ENCODE results near the gene DLX6.

DLX6 gene

DNA sequence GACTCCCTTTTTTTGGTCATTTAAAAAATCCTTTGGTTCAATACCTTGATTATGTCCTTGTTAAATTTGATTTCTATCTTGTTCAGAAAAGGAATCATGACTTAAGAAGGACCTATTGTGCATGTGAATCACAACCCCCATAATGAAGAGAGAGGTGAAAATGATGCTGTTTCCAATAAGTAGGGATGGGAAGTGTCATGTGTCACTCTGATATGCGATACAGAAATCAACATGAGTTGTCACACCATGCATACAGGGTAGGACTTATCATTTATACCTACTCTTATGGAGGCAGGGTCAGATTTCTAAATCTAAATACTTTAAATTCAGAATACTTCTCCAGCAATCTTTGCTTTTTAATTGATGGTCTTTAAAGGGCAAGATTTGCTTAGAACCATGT is 19.4 kb upstream of the DLX6 start:
- Histone ChIP-seq H3K9me3 (ENCODE audit: control insufficient read depth, insufficient read depth, low read length) (no peaks in the 10 kb centered on the region; the same call in 1 of the 2 replicates), H3K27ac (ENCODE audit: low read depth, low read length) (no peak overlapping the region), H3K4me3 (ENCODE audit: low read depth, low read length) (no peak overlapping the region), H3K4me1 (ENCODE audit: control insufficient read depth, insufficient read depth, low read length) (peaks cover 46% of the 10 kb centered on the region), H3K9ac (ENCODE audit: low read depth, low read length) (no peak overlapping the region), H3K27me3 (ENCODE audit: control insufficient read depth, insufficient read depth, low read length) (peaks cover 58% of the 10 kb centered on the region), H3K36me3 (ENCODE audit: control insufficient read depth, insufficient read depth, low read length) (no peaks in the 10 kb centered on the region)

DNA sequence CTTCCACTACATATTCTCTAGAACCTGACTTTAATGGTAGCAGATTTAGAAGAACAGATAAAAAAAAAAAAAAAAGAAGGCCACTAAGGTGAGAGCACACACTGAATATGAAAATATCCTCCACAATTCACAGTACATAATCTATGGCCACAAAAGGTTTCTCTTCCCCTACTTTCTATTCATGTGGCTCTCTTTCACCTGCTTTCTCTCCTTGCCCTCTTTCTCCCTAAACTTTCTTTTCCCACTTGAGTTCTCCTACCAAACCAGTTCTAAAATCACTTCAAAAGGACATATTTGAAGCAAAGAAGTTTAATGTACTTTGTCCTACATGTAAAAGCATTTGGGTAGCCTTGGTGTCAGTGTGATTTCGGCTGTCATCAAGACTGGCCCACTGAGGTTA is 18.5 kb upstream of the DLX6 start:
- H3K27ac ChIP-seq (ENCODE audit: low read depth, low read length), result no peak overlapping the region
- H3K9ac ChIP-seq (ENCODE audit: low read depth, low read length), result no peak overlapping the region
- H3K27me3 ChIP-seq (ENCODE audit: control insufficient read depth, insufficient read depth, low read length), result peaks cover 67% of the 10 kb centered on the region
- no peaks in the 10 kb centered on the region; the same call in 1 of the 2 replicates for H3K9me3 ChIP-seq (ENCODE audit: control insufficient read depth, insufficient read depth, low read length)
- H3K4me1 ChIP-seq (ENCODE audit: control insufficient read depth, insufficient read depth, low read length), result peaks cover 49% of the 10 kb centered on the region
- no peak overlapping the region for H3K4me3 ChIP-seq (ENCODE audit: low read depth, low read length)
- no peaks in the 10 kb centered on the region for H3K36me3 ChIP-seq (ENCODE audit: control insufficient read depth, insufficient read depth, low read length)

DNA sequence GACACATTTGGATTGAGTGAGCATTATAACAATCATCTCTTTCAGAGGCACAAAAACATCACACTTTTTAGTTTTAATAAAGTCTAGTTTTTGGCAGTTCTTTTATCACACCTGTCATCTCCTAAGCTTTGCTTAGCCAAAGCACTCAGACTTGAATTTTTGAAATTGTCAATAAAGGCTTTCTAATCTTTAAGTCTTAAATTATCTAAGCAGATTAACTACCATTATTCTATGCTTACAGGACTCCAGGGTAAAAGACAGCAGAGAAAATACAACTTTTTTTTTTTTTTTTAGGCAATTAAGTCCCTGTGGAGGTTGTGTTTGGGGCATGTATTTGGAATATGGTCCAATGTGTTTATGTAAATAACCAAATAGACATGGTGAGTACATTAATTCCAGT is 17.6 kb upstream of the DLX6 start:
- Histone ChIP-seq H3K27ac (ENCODE audit: low read depth, low read length) (no peak overlapping the region), H3K4me3 (ENCODE audit: low read depth, low read length) (no peak overlapping the region), H3K36me3 (ENCODE audit: control insufficient read depth, insufficient read depth, low read length) (no peaks in the 10 kb centered on the region), H3K27me3 (ENCODE audit: control insufficient read depth, insufficient read depth, low read length) (peaks cover 75% of the 10 kb centered on the region), H3K9ac (ENCODE audit: low read depth, low read length) (no peak overlapping the region), H3K9me3 (ENCODE audit: control insufficient read depth, insufficient read depth, low read length) (no peaks in the 10 kb centered on the region; the same call in 1 of the 2 replicates), H3K4me1 (ENCODE audit: control insufficient read depth, insufficient read depth, low read length) (peaks cover 56% of the 10 kb centered on the region)

DNA sequence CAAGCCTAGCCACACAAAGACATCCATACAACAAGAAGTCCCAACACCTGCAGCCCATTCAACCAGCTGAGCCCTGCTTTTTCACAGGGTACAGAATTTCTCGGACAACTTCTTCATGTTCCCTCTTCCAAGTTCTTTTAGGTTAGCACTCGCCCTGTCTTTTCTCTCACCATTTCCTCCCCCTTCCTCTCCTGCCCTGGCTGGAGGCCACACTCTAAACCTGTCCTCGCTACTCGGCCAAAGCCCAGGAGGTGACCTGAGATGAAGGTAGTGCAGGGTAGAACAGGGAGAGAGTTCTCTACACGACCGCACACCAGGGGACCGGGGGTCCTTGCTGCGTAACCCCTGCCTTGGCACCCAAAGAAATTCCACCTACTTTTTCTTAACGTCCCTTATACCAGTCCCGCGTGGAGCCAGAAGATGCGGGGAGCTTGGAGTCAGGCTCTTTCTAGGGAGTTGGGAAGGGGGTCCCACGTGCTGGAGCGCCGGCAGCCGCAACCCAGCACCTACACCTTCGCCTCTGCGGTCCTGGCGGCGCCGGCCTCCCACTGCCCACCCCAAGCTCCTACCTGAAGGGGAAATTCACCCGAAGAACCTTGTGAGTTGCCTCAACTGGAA is 16.0 kb upstream of the DLX6 start:
- H3K27me3 ChIP-seq (ENCODE audit: control insufficient read depth, insufficient read depth, low read length), result peaks cover 92% of the 10 kb centered on the region
- H3K9ac ChIP-seq (ENCODE audit: low read depth, low read length), result no peak overlapping the region
- no peak overlapping the region for H3K27ac ChIP-seq (ENCODE audit: low read depth, low read length)
- peak overlapping the region; percentile 42 for H3K4me3 ChIP-seq (ENCODE audit: low read depth, low read length)
- no peaks in the 10 kb centered on the region; the same call in 1 of the 2 replicates for H3K9me3 ChIP-seq (ENCODE audit: control insufficient read depth, insufficient read depth, low read length)
- peaks cover 66% of the 10 kb centered on the region for H3K4me1 ChIP-seq (ENCODE audit: control insufficient read depth, insufficient read depth, low read length)
- H3K36me3 ChIP-seq (ENCODE audit: control insufficient read depth, insufficient read depth, low read length), result no peaks in the 10 kb centered on the region

DNA sequence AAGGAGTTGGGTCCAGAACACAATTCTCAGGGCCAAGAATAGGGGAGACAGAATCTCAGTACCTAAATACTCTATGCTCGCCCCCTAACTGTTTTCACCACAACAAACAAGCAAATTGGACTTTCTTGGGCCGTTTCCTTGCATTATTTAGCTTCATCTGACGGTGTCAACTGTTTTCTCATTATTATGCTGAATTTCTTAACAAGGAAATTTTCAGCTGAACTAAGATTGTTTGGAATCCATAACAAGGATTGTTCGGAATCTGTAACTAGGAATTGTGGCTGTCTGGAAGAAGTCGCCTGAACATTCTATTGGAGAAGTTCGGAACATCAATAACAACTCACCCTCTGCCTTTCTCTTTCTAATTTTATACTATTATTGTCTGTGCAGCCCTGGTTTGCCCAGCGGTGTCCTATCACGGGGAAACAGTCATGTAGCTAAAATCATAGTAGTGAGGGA is 15.5 kb upstream of the DLX6 start:
- H3K27ac ChIP-seq (ENCODE audit: low read depth, low read length), result no peak overlapping the region
- no peaks in the 10 kb centered on the region for H3K36me3 ChIP-seq (ENCODE audit: control insufficient read depth, insufficient read depth, low read length)
- no peak overlapping the region for H3K9ac ChIP-seq (ENCODE audit: low read depth, low read length)
- no peaks in the 10 kb centered on the region for H3K9me3 ChIP-seq (ENCODE audit: control insufficient read depth, insufficient read depth, low read length)
- H3K27me3 ChIP-seq (ENCODE audit: control insufficient read depth, insufficient read depth, low read length), result peaks cover 97% of the 10 kb centered on the region
- H3K4me1 ChIP-seq (ENCODE audit: control insufficient read depth, insufficient read depth, low read length), result peaks cover 61% of the 10 kb centered on the region
- no peak overlapping the region for H3K4me3 ChIP-seq (ENCODE audit: low read depth, low read length)

DNA sequence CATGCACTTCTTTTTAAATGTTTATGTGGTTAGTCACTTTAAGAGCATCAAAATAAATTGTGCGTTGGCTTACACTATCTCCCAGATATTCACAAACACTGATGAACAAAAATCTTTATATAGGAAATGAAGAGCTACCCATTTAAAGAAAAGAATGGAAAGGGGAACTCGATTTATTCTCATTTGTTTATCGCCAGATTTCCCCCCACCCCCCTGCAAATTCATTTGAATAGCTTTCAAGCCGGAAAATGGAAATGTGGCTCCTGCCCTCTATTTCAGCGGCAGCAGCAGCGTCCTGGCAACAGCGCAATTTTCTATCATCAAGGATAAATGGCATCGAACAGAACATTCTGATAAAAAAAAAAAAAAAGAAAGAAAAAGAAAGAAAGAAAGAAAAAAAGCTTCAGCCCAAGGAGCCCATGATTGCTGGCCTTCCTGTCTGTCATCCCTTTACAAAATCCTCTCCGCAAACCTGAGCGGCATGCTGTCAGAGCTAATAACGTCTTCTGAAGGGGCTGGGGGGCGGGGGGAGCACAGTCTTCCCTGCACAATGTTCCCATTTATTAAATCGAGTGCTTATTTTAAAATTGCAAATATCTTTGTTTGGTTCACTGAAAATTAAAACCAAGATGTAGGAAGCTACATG is 13.7 kb upstream of the DLX6 start:
- H3K9me3 ChIP-seq (ENCODE audit: control insufficient read depth, insufficient read depth, low read length), result no peaks in the 10 kb centered on the region
- peaks cover 54% of the 10 kb centered on the region for H3K4me1 ChIP-seq (ENCODE audit: control insufficient read depth, insufficient read depth, low read length)
- H3K4me3 ChIP-seq (ENCODE audit: low read depth, low read length), result peak overlapping the region; percentile 20; the same call in 1 of the 2 replicates
- H3K27ac ChIP-seq (ENCODE audit: low read depth, low read length), result no peak overlapping the region
- H3K36me3 ChIP-seq (ENCODE audit: control insufficient read depth, insufficient read depth, low read length), result no peaks in the 10 kb centered on the region
- H3K9ac ChIP-seq (ENCODE audit: low read depth, low read length), result no peak overlapping the region
- H3K27me3 ChIP-seq (ENCODE audit: control insufficient read depth, insufficient read depth, low read length), result peaks cover 98% of the 10 kb centered on the region

DNA sequence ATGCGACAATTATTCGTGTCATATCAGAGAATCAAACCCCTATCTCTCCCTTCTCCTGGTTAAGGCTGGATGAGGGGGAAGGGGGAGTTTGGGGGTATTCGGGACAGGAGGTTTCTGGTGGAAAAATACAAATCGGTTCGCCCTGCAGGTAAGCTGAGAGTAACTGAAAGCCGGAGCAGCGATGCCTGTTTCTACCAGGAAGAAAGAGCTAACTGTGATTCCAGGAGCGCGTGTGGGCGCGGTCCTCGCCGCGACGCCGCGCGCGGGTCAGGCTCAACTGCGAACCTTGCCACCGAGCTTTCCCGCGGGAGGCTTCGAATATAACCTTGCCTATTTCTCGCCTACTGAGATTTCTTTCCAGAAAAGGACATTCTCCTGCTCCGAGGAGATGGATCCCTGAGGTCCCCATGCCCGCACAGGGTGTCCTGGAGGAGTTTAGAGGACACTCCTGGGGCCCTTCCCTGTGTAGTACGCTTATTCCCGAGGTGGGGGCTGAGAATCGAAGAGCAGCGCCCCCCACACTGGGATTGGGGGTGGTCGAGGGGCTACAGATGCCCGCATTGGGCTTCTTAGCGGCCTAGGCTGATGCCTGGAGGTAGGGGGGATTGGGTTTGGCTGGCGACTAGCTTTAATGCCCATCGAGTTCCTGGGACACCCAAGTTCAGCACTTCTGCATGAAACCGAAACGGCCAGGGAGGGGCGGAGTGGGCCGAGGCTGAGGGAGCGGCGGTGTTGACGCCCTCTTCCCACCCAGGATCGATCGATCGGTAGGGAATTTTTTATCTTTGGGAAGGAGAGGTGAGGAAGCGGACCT is 13.0 kb upstream of the DLX6 start:
- Histone ChIP-seq H3K4me3 (ENCODE audit: low read depth, low read length) (peak overlapping the region; percentile 52), H3K27me3 (ENCODE audit: control insufficient read depth, insufficient read depth, low read length) (peaks cover 98% of the 10 kb centered on the region), H3K27ac (ENCODE audit: low read depth, low read length) (no peak overlapping the region), H3K9ac (ENCODE audit: low read depth, low read length) (no peak overlapping the region), H3K36me3 (ENCODE audit: control insufficient read depth, insufficient read depth, low read length) (no peaks in the 10 kb centered on the region), H3K4me1 (ENCODE audit: control insufficient read depth, insufficient read depth, low read length) (peaks cover 54% of the 10 kb centered on the region), H3K9me3 (ENCODE audit: control insufficient read depth, insufficient read depth, low read length) (no peaks in the 10 kb centered on the region)

DNA sequence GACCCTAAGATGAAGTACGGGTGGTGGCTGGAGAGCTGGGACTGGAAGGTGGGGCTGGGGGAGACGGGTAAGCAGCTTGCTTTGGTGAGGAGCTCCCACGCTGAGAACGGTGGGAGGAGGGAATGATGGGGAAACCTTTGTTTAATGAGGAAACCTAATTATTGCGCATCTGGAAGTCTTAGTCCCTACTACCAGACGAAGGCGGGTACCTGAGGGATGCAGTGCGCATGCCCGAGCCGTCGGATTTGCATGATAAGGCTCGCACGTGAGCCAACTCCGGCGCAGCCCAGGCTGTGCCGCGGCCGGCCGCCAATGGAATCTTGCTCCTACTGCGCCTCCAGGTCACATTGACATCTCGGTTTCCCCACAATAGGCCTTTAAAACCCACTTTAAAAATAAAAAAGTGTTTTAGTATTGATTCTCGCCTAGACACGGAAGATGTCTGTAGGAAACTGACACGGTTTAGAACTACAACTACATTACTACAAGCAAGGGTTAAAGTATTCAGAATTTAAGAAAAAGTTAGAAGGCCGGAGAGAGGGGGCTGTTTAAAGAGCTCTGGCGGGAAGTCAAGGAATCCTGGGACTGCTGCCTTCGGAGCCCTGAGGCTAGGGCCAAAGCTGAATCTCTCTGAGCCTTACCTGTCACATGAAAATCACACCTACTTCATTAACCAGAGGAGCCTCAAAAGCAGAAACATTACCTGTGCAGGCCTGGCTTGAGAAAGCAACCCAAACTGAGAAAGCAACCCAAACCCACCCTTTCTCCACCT is 12.1 kb upstream of the DLX6 start:
- Histone ChIP-seq H3K4me1 (ENCODE audit: control insufficient read depth, insufficient read depth, low read length) (peaks cover 54% of the 10 kb centered on the region), H3K36me3 (ENCODE audit: control insufficient read depth, insufficient read depth, low read length) (no peaks in the 10 kb centered on the region), H3K9ac (ENCODE audit: low read depth, low read length) (no peak overlapping the region), H3K9me3 (ENCODE audit: control insufficient read depth, insufficient read depth, low read length) (no peaks in the 10 kb centered on the region), H3K27me3 (ENCODE audit: control insufficient read depth, insufficient read depth, low read length) (peaks cover 98% of the 10 kb centered on the region), H3K27ac (ENCODE audit: low read depth, low read length) (no peak overlapping the region), H3K4me3 (ENCODE audit: low read depth, low read length) (peak overlapping the region; percentile 52)

DNA sequence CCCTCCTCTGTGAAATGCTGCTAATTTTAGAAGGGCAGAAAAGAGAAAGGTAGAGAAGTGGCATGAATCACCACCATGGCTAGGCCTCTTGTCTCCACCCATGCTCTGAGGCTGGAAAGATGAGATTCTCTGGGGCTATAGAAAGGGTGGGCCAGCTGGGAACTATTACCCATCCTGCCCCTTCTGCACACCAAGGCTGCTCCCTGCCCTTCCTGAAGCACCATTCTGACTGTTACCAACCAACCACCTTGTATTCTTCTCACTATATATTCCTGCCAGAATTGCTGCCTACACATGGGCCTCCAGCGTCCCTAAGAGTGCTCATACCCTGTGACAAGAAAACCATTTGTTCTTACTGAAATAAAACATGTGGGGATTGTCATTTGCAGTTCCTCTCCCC is 11.4 kb upstream of the DLX6 start:
- Histone ChIP-seq H3K9me3 (ENCODE audit: control insufficient read depth, insufficient read depth, low read length) (no peaks in the 10 kb centered on the region), H3K27me3 (ENCODE audit: control insufficient read depth, insufficient read depth, low read length) (peaks cover 98% of the 10 kb centered on the region), H3K4me3 (ENCODE audit: low read depth, low read length) (no peak overlapping the region), H3K27ac (ENCODE audit: low read depth, low read length) (no peak overlapping the region), H3K4me1 (ENCODE audit: control insufficient read depth, insufficient read depth, low read length) (peaks cover 53% of the 10 kb centered on the region), H3K9ac (ENCODE audit: low read depth, low read length) (no peak overlapping the region), H3K36me3 (ENCODE audit: control insufficient read depth, insufficient read depth, low read length) (no peaks in the 10 kb centered on the region)

DNA sequence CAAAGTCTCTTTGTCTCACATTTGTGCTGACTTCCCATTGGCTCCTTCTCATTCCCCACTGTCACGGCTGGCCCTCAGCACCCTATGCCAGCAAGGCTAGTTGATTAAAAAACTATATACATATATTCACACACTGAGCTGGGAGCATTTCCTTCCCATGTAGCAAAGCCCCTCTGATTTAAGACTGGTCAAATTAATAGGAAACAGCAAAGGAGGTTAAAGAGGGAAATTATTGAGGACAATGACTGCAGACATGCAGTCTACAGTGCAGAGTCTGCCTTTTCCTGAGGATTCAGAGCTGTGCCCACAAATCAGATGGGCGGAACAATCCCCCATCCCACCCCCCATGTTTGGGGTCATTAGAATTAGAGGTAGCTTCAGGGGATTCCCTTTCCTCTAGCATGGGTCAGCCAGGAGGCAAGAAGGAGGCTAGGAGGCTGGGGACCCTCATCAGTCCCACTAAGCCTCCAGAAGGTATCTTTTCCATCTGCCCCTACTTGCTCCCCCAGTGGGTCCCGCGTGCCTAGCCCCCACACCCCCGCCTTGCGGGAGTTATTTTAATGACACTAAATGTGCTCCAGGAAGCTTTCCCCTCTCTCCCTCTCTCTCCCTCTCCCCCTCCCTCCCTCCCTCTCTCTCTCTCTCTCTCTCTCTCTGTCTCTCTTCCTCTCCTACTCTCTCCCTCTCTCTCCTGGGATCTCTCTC is 9.8 kb upstream of the DLX6 start:
- no peak overlapping the region for H3K4me3 ChIP-seq (ENCODE audit: low read depth, low read length)
- H3K9me3 ChIP-seq (ENCODE audit: control insufficient read depth, insufficient read depth, low read length), result no peaks in the 10 kb centered on the region
- H3K9ac ChIP-seq (ENCODE audit: low read depth, low read length), result no peak overlapping the region
- H3K36me3 ChIP-seq (ENCODE audit: control insufficient read depth, insufficient read depth, low read length), result no peaks in the 10 kb centered on the region
- peaks cover 98% of the 10 kb centered on the region for H3K27me3 ChIP-seq (ENCODE audit: control insufficient read depth, insufficient read depth, low read length)
- peaks cover 48% of the 10 kb centered on the region for H3K4me1 ChIP-seq (ENCODE audit: control insufficient read depth, insufficient read depth, low read length)
- H3K27ac ChIP-seq (ENCODE audit: low read depth, low read length), result no peak overlapping the region

Data from HUES48 (cell line).